Lung (tissue), 12 donors: ENCODE results near the gene CRYGD. TPM values are rescaled to one million over a fixed set of nuclear protein-coding genes. Genes with fewer than 3 reads are reported as not detected.

Experiments used
- ATAC-seq: fragments of 200-7000 bp; cut with Tn5 transposase; one replicate; pipeline ENCODE4 v1.9.1; 2020; ENCODE audit warnings: moderate number of reproducible peaks; ENCODE audit not compliant: insufficient read depth, low FRiP score
- DNase-seq, 3 donors: peaks; one replicate each; pipeline ENCODE4 v3.0.0-alpha.2; 2013 to 2017
- H3K27ac ChIP-seq, 2 donors: one replicate each; pipeline ENCODE4 v1.5.1; 2013; ENCODE audit warnings: mild to moderate bottlenecking in 2 of 2, moderate library complexity in 2 of 2, control low read depth in 1 of 2, inconsistent platforms in 1 of 2, low read depth in 1 of 2, low read length in 1 of 2
- H3K27me3 ChIP-seq, 3 donors: one replicate each; pipeline ENCODE4 v1.5.1; 2013; ENCODE audit warnings: low read length in 2 of 3; ENCODE audit not compliant: control insufficient read depth in 3 of 3, insufficient read depth in 3 of 3
- H3K36me3 ChIP-seq, 4 donors: one replicate each; pipeline ENCODE4 v1.5.1; 2013; ENCODE audit warnings: low read length in 4 of 4, mild to moderate bottlenecking in 1 of 4, moderate library complexity in 1 of 4; ENCODE audit not compliant: control insufficient read depth in 4 of 4, insufficient read depth in 4 of 4
- H3K4me1 ChIP-seq, 5 donors: one replicate each; pipeline ENCODE4 v1.5.1; 2013; ENCODE audit warnings: low read length in 5 of 5, mild to moderate bottlenecking in 2 of 5, moderate library complexity in 1 of 5; ENCODE audit not compliant: control insufficient read depth in 5 of 5, insufficient read depth in 5 of 5
- H3K4me3 ChIP-seq: one replicate; pipeline ENCODE4 v1.5.1; 2013; ENCODE audit warnings: mild to moderate bottlenecking, control low read depth, moderate library complexity
- H3K9ac ChIP-seq, 2 donors: one replicate each; pipeline ENCODE4 v1.5.1; 2013; ENCODE audit warnings: low read length in 2 of 2, control low read depth in 1 of 2; ENCODE audit not compliant: insufficient read depth in 1 of 2
- H3K9me3 ChIP-seq, 4 donors: one replicate each; pipeline ENCODE4 v1.5.1; 2013; ENCODE audit warnings: low read length in 3 of 4, mild to moderate bottlenecking in 1 of 4, moderate library complexity in 1 of 4; ENCODE audit not compliant: control insufficient read depth in 4 of 4, insufficient read depth in 3 of 4
- WGBS, 2 donors: extraction: QIAGEN DNeasy Blood & Tissue Kit; methylation state at CpG; one replicate each; pipeline ENCODE4 v1.1.7; 2013; 5-methylcytosine and 5-hydroxymethylcytosine counted together
- polyA plus RNA-seq, 2 donors: library from polyadenylated mRNA; stranded (reverse); fragments of 200-250 nt; gene quantifications; one replicate each; pipeline ENCODE4 v1.2.1, GENCODE V29; 2013
- total RNA-seq, 2 donors: library from RNA; depleted of rRNA in 1 of 2; stranded (reverse); fragments of >200 nt in 1 of 2; gene quantifications; one replicate each; pipeline ENCODE4 v1.2.1, GENCODE V29; 2014 to 2021
- TF ChIP-seq, protein P1 (sequence below): IDR thresholded peaks from 2 replicates; pipeline ENCODE4 v1.5.1; 2012; ENCODE audit warnings: mild to moderate bottlenecking; ENCODE audit errors: control extremely low read depth, extremely low read depth
- donor health status: control.
- donor health status: control.
- donor health status: Bipolar disorder and iron deficiency.
- donor health status: healthy.
- donor health status: DM: yes; HTN: yes; CAD: no.

Gene CRYGD
- total and polyA plus RNA-seq, 4 donors = not detected

DNA sequence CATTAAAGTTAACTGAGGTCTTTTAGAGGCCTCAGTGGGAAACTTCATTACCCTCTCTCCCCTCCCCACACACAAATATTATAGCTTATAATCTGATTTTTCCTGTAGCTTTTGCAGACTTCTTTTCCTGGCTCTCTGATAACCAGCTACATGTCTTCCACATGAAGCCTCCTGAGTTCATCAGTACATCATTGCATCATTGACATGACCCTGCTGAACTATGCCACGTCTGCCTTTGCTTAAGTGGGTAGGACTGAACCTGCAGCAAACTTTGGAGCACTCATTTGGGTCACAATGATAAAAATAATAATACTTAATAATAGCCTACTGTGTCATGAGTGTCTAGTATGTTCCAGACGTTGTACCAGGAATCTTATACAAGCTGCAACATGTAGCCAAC lies 32.1 kb upstream of the CRYGD start:
- Histone ChIP-seq H3K27me3 (no peaks in the 10 kb centered on the region), H3K36me3 (no peaks in the 10 kb centered on the region), H3K4me3 (no peak overlapping the region), H3K4me1 (no peaks in the 10 kb centered on the region), H3K9me3 (no peaks in the 10 kb centered on the region), H3K9ac (no peak overlapping the region), H3K27ac (no peak overlapping the region)
- ATAC-seq = no peak
- TF ChIP-seq, protein P1, sequence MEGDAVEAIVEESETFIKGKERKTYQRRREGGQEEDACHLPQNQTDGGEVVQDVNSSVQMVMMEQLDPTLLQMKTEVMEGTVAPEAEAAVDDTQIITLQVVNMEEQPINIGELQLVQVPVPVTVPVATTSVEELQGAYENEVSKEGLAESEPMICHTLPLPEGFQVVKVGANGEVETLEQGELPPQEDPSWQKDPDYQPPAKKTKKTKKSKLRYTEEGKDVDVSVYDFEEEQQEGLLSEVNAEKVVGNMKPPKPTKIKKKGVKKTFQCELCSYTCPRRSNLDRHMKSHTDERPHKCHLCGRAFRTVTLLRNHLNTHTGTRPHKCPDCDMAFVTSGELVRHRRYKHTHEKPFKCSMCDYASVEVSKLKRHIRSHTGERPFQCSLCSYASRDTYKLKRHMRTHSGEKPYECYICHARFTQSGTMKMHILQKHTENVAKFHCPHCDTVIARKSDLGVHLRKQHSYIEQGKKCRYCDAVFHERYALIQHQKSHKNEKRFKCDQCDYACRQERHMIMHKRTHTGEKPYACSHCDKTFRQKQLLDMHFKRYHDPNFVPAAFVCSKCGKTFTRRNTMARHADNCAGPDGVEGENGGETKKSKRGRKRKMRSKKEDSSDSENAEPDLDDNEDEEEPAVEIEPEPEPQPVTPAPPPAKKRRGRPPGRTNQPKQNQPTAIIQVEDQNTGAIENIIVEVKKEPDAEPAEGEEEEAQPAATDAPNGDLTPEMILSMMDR = no peak
- no peak for DNase-seq
- 75 to 84% methylated on average over 2 of the region's 2 CpGs for WGBS, 2 donors

DNA sequence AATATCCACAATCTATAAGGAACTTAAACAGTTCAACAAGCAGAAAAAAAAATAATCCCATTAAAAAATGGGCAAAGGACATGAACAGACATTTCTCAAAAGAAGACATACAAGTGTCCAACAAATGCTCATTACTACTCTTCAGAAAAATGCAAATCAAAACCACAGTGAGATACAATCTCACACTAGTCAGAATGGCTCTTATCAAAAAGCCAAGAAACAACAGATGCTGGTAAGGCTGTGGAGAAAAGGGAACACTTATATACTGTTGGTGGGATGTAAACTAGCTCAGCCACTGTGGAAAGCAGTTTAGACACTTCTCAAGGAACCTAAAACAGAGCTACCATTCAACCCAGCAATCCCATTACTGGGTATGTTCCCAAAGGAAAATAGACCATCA lies 28.8 kb upstream of the CRYGD start:
- TF ChIP-seq, protein P1 = no peak
- H3K4me3 ChIP-seq = no peak overlapping the region
- H3K9ac ChIP-seq = no peak overlapping the region
- no peaks in the 10 kb centered on the region for H3K36me3 ChIP-seq
- DNase-seq (no peak), ATAC-seq (no peak)
- H3K27ac ChIP-seq = no peak overlapping the region
- no peaks in the 10 kb centered on the region for H3K4me1 ChIP-seq
- H3K27me3 ChIP-seq = no peaks in the 10 kb centered on the region
- no peaks in the 10 kb centered on the region for H3K9me3 ChIP-seq

- TF ChIP-seq, protein P1 = no peak
- Histone ChIP-seq H3K27me3 (no peaks in the 10 kb centered on the region), H3K9me3 (no peaks in the 10 kb centered on the region), H3K36me3 (no peaks in the 10 kb centered on the region), H3K9ac (no peak overlapping the region), H3K4me1 (no peaks in the 10 kb centered on the region), H3K4me3 (no peak overlapping the region), H3K27ac (no peak overlapping the region)
- 43 to 75% methylated on average over 1 of the region's 1 CpG for WGBS, 2 donors
- ATAC-seq = no peak
- no peak for DNase-seq
These were observed 26.6 kb upstream of the CRYGD start for GRCh38 chr2:208150956-208151355.

DNA sequence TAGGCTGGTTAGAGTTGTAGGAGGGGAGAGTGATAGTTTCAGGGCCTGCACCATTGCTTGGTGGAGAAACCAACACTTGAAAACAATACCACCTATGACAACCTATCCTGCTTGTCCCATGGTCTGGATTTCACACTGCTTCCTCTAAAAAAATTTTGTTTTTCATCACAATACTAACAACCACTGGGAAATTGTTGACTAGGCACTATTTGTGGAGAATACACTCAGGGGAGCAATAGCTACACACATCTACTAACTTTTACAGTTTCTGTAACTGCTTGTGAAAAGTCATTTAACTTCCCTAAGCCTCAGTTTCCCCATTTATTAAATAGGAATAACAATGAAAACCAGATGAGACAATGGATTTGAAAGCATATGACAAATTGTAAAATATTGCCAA lies 25.8 kb upstream of the CRYGD start:
- Histone ChIP-seq H3K9me3 (peaks cover 0 to 3% (median 0%) of the 10 kb centered on the region in 4 donors), H3K27ac (no peak overlapping the region), H3K9ac (no peak overlapping the region), H3K27me3 (no peaks in the 10 kb centered on the region), H3K36me3 (no peaks in the 10 kb centered on the region), H3K4me3 (no peak overlapping the region), H3K4me1 (no peaks in the 10 kb centered on the region)
- ATAC-seq = no peak
- DNase-seq = no peak
- TF ChIP-seq, protein P1 = no peak
